GM19193 (cell line): Measurements from ENCODE around the gene PCSK2.

ENCODE experiments used
- POLR2A ChIP-seq: IDR thresholded peaks from 4 replicates; pipeline ENCODE4 v1.6.1; 2011; ENCODE audit not compliant: insufficient read depth, insufficient read length; ENCODE audit errors: extremely low read depth

PCSK2 gene

GRCh38 chr20:17507531-17507930 is 280.7 kb downstream of the PCSK2 start:
- no peak for TF ChIP-seq POLR2A

DNA sequence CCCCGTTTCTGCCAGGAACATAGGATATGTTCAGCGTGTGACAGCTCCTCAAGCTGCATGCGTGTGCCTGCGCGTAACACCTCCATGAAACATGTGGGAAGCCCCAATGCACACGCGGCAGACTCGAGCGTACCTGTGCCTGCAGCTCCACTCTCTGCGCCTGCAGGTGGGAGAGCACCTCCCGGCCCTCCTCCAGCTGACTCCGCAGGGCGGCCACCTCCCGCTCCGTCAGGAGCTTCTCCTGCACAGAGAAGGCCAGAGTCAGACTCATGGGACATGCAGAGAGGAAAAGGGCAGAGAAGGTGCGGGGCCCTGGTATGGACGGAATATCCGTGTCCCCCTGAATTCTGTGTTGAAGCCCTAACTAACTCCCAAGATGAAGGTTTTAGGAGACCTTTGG is 281.9 kb downstream of the PCSK2 start:
- TF ChIP-seq POLR2A, result no peak

DNA sequence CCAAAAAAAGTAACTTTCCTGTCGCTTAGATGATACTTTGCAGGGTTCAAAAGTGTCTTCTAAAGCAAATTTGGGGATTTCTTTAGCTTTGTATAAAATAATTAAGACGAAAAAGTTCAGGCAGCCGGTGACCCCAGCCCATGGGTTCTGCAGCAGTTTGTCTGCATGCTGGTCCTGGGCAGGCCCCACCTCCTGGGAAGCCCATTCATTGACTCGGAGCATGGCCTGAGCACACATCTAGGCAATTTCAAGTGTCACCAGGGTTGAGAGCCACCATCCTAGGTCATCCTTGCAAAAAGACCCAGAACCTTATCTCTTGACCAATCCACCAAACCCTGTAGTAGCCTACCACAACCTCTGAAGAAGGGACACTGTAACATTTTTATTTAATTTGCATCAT is 283.7 kb downstream of the PCSK2 start:
- TF ChIP-seq POLR2A, result no peak

GRCh38 chr20:17511401-17511800 is 284.6 kb downstream of the PCSK2 start:
- TF ChIP-seq POLR2A, result no peak

DNA sequence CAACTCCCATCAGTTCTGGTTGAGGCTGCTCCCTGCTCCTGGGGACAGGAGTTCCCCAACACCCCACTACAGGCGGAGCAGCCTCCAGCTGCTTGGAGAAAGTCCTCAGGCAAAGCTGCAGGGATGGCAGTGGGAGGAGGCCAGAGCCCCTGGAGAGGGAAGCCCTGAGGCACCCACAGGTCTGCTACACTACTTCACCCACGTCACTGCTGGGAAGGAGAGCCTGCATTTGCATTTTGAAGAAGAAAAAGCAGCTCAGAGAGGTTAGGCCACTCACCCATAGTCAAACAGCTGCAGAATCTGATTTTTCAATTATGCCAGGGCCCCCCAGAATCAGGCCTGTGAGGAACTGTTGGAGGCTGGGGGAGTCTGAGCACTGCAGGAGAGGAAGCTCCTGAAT is 287.1 kb downstream of the PCSK2 start:
- no peak for TF ChIP-seq POLR2A

GRCh38 chr20:17515053-17515452 is 288.2 kb downstream of the PCSK2 start:
- TF ChIP-seq POLR2A, result no peak

DNA sequence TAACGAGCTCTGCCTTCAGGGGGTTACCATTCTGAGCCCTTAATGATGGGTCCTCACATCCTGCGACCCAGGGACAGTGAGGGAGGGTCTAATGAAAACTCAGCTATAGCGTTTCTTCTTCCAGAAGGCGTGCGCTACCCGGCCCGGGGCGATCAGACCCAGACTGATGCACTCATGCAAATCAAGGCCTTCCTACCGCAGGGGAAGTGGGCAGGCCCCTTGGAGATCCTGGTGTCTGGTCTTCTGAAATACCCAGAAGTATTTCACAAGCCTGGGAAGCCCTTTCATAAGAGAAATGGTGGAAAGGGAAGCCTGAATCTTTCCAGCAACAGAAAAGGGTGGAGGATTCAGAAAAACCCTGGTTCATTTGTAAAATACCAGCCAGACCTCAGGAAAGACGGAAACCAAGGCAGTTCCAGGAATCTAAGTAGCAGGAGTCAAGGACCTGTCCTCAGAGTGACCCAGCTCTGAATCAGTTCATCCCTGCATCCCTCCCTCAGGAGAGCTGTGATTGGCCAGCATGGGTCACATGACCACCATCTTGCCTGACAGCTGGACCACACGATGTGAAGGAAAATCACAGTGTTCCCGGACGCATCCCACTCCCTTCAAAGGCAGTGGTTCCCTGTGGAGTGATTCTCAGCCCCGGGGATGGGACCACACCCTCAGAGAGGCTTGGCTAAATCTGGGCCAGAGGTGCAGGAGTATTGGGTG is 291.7 kb downstream of the PCSK2 start:
- TF ChIP-seq POLR2A, result no peak

- TF ChIP-seq POLR2A, result no peak
Observed at GRCh38 chr20:17519606-17520285, 292.9 kb downstream of the PCSK2 start.

GRCh38 chr20:17520583-17520982 is 293.7 kb downstream of the PCSK2 start:
- TF ChIP-seq POLR2A, result no peak

DNA sequence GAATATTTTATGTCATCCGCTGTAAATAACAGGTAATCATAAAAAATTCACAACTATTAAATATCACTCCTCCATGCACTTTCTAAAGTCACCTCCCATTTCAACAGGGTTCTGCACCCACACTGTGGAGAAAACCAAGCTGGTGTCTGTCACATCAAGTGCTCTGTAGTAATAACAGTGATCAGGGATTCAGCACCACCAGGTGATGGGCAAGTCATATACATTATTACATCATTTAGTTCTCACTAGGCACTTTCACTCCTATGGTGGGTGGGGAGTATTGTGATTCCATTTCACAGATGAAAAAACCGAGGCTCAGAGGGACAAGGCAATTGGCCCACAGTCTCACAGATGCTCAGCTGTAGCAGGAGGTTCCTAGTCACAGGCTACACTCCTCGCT is 295.7 kb downstream of the PCSK2 start:
- no peak for TF ChIP-seq POLR2A

DNA sequence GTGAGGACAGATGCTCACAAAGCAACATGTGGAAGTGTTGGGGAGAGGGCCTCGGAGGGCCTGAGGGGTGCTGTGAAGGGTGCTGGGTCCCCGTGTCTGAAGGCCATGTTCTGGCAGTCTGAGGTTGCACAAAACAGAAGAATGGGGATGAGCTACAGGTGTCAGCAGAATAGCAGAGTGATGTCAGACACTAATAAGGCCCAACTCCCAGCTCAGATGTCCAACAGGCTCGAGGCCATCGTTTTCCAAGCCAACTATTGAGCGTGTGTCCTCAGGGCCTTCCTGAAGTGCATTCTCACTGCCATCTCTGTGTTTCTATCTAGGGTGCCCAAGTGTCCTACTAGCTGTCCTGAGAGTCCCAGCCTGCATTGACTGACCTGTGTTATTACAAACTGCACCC is 296.5 kb downstream of the PCSK2 start:
- no peak for TF ChIP-seq POLR2A

- no peak for TF ChIP-seq POLR2A
Observed at GRCh38 chr20:17524560-17524959, 297.7 kb downstream of the PCSK2 start.

- no peak for TF ChIP-seq POLR2A
Observed at GRCh38 chr20:17525132-17525531, 298.3 kb downstream of the PCSK2 start.

DNA sequence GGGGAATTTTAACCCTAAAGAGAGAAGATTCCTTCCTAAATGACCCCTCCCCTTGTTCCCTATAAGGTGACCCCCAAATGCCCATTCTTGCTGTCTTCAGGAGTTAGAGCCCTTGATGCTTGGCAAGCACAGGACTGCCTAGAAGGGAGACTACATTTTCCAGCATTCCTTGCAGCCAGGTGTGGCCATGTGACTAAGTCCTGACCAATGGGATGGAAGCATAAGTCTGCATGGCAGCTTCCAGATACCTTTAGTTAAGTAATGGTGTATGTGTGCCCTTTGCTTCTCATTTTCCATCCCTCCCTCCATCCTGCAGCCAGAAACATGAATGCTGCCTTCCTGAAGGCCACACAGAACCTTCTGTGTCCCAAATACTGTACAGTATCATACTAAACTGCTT is 298.8 kb downstream of the PCSK2 start:
- TF ChIP-seq POLR2A, result no peak

- no peak for TF ChIP-seq POLR2A
Observed at GRCh38 chr20:17529586-17529985, 302.7 kb downstream of the PCSK2 start.

- no peak for TF ChIP-seq POLR2A
Observed at GRCh38 chr20:17530153-17530552, 303.3 kb downstream of the PCSK2 start.

DNA sequence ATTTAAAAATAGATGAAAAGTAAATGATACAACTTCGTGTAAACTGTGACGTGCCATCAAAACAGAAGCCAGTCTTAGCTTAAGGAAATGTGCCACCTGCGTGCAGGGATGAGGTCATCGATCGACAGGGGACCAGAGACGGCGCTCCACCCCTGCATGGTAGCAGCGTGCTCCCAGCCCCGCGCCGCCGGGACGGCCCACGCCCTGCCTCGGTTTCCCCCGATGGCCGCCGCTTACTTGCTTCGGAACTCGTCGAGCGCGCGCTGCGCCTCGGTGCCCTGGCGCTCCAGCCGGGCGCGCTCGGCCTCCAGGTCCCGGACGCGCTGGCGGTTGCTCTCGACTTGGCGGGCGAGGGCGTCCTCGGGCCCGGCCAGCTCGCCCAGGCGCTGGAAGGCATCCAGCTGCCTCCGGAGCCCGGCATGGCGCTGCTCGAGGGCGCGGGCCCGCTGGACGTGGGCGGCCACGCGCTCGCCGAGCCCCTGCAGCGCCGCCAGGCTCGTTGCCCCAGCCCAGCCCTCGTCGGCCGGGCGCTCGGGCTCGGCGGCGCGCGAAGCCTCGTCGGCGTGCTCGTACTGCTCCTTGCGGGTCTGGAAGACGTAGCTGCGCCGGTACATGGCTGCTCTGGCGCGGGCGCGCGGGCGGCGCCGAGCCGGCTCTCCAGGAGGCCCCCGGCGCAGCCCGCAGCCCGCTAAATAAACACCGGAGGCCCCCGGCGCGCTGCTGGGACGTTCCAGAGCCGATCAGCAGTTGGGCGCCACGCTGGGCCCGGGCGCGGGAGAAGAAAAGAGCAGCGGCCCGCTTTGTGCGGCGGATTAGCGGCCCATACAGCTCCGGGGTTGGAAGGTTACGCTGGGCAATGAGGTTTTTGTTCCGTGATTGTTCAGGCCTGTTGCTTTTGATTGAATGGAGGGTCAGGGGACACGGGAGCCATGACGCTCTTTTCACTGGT is 304.1 kb downstream of the PCSK2 start, which contains the start of gene BFSP1:
TSS of gene BFSP1 (minus strand) at position 664 of the 949 bp plus-strand sequence. CDS start at position 614, 50 bp downstream.
- no peak for TF ChIP-seq POLR2A
